Stimulated activated CD4-positive, alpha-beta T cell treated with anti-CD3 and anti-CD28 coated beads, Interleukin-4, amount 100 ng/mL, for 1 hour (primary cell): ENCODE measurements around the gene BRD9.
"Not testable (repeated sequence)": the region's sequence is repeated elsewhere in the genome, so short reads cannot be mapped to it uniquely, and the experiment has no call there.

Experiments
- DNase-seq: peaks from one replicate; pipeline ENCODE4 v3.0.0-alpha.2; 2020

The BRD9 gene

GRCh38 chr5:856531-857425 is 35.8 kb downstream of the BRD9 start:
- DNase-seq, result no peak

GRCh38 chr5:855771-856530 is 36.6 kb downstream of the BRD9 start:
- DNase-seq, result no peak

- DNase-seq, result no peak
These were observed 37.4 kb downstream of the BRD9 start for GRCh38 chr5:854966-855743.

GRCh38 chr5:854217-854616 is 38.4 kb downstream of the BRD9 start:
- no peak for DNase-seq

GRCh38 chr5:853416-854090 is 39.0 kb downstream of the BRD9 start:
- DNase-seq, result not testable (repeated sequence)

DNA sequence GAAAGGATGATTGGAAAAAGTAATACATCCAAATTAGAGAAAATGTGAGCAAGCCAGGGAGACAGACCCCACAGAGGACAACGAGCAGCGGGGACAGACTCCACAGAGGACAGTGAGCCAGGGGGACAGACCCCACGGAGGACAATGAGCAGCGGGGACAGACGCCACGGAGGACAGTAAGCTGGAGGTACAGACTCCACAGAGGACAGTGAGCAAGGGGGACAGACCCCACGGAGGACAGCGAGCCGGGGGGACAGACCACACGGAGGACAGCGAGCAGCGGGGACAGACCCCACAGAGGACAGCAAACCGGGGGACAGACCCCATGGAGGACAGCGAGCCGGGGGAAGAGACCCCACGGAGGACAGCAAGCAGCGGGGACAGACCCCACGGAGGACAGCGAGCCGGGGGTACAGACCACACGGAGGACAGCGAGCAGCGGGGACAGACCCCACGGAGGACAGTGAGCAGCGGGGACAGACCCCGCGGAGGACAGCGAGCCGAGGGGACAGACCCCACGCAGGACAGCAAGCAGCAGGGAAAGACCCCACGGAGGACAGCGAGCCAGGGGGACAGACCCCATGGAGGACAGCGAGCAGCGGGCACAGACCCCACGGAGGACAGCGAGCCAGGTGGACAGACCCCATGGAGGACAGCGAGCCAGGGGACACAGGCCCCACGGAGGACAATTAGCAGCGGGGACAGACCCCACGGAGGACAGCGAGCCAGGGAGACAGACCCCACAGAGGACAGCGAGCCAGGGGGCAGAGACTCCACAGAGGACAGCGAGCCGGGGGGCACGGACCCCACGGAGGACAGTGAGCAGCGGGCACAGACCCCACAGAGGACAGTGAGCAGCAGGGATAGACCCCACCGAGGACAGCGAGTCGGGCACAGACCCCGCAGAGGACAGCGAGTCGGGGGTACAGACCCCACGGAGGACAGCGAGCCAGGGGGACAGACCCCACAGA is 39.9 kb downstream of the BRD9 start:
- peak; percentile 1 for DNase-seq

- DNase-seq, result no peak
These were observed 40.6 kb downstream of the BRD9 start for GRCh38 chr5:852018-852417.

DNA sequence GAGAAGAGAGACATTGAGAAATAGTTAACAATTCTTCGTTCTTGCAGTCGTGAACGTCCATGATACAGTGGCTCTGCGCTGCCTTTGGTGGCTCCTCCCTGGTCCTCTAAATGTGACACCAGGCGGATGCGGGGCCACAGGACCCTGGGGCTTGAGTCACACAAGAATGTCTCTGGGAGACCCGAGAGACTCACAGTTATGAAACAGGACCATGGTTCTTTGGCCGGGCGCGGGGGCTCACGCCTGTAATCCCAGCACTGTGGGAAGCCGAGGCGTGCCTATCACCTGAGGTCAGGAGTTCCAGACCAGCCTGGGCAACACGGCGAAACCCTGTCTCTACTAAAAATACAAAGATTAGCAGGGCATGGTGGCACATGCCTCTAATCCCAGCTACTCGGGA is 41.0 kb downstream of the BRD9 start:
- DNase-seq, result no peak

DNA sequence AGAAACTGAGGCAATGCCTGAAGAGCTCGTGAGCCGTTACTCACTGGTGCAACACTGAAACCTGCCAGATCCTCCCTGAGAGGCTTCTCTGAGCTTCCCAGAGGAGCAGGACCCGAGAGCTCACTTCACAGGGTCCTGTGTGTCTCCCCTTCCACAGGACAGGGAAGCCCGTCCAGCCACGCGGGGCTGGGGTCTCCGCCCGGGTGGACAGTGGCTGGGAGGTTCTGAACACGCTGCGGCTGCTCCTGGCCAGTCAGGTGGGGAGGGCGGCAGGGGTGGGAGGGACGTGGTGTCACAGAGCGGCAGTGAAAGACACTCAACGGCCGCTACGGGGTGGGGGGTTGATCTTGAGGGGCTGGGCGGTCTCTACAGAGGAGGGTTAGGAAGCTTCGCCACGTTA is 41.5 kb downstream of the BRD9 start:
- DNase-seq, result peak; percentile 0

- DNase-seq, result no peak
These were observed 42.0 kb downstream of the BRD9 start, which contains the start of gene ZDHHC11 for GRCh38 chr5:850511-851006. Gene ZDHHC11 (minus strand): TSS chr5:850986. CDS start chr5:850602, 384 bp downstream.

GRCh38 chr5:849651-850301 is 42.8 kb downstream of the BRD9 start:
- DNase-seq, result no peak

DNA sequence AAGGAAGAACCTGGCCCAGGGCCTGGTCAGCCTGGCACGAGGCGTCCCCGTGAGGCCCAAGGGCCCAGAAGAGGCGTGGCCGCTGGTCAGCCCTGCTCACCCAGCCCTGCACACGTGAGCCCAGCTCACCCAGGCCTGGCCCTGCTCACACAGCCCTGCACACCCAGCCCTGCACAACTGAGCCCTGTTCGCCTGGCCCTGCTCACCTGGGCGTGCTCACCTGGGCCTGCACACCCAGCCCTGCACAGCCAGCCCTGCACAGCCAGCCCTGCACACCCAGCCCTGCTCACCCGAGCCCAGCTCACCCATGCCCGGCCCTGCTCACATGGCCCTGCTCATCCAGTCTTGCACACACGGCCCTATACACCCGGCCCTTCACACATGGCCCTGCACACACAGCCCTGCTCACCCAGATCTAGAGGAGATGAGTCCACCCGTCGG is 43.9 kb downstream of the BRD9 start:
- no peak for DNase-seq

- DNase-seq, result not testable (repeated sequence)
These were observed 44.9 kb downstream of the BRD9 start for GRCh38 chr5:847736-848135.

GRCh38 chr5:847212-847611 is 45.4 kb downstream of the BRD9 start:
- not testable (repeated sequence) for DNase-seq

DNA sequence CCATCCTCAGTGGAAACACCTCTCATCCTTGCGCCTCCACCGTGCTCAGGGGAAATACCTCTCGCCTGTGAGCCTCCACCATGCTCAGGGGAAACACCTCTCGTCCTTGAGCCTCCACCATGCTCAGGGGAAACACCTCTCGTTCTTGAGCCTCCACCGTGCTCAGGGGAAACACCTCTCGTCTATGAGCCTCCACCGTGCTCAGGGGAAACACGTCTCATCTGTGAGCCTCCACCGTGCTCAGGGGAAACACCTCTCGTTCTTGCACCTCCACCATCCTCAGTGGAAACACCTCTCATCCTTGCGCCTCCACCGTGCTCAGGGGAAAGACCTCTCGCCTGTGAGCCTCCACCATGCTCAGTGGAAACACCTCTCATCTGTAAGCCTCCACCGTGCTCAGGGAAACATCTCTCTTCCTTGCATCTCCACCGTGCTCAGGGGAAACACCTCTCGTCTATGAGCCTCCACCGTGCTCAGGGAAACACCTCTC is 46.0 kb downstream of the BRD9 start:
- DNase-seq, result not testable (repeated sequence)

DNA sequence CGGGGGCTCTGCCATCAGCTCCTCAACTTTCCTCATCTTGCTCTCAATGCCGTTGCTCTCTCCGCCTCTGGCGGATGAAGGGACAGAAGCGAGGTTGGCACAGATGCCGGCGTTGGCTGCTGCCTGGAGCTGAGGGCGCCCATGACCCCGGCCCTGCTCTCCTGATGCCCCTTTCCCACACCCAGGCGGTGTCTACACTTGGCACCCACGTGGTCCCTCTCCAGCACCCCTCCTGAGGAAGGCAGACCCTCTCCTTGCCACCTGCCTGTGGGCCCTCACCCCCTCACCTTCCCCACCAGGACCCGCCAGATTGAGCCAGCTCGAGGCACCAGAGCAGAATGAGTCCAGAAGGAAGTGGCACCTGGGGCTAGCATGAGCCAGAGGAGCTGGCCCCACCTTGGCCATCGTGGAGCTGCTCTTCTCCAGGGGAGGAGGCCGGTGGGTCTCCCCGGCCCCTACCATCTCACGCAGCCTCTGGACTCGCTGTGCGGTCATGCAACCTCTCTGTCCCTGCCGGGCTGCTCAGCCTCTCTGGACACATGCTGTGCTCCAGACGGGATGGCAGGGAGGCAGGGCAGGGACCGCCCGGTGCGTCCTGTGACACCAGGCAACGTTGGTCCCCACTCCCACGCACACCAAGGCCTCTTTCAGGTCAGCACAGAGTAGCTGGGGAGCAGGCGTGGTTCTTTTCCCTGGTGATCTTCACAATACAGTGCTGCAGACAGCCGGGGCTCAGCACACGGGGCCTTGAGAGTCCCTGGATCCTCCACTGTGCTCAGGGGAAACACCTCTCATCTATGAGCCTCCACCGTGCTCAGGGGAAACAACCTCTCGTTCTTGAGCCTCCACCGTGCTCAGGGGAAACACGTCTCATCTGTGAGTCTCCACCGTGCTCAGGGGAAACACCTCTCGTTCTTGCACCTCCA is 46.7 kb downstream of the BRD9 start:
- DNase-seq, result not testable (repeated sequence)

DNA sequence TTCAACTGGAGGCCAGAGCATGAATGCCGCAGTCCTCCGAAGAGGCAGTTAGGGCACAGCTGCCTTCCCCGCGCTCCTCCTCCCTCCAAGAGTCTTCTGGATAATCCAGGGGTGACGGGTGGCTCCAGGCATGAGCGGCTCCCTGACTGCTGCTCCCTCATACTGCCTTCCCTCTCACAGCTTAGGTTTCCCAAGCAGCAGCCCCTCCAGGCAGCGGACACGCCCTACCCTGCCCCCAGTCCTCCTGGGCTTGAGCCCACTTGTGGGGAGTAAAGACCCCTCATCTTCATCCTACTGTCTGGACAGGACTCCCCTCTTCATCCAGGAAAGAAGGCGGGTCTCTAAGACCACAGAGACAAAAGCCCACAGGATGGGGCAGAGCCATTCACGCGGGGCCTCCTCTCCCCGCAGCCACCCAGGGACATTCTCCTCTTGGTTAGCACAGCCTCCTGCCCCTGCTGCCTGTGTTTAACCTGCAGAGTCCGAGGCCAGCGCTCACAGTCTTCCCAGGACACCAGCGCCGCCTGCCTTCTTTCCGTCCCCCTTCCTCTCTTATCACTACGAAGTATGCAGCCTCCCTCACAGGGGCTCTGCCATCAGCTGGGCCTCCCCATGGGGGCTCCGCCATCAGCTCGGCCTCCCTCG is 47.4 kb downstream of the BRD9 start:
- not testable (repeated sequence) for DNase-seq

GRCh38 chr5:844426-844825 is 48.2 kb downstream of the BRD9 start:
- not testable (repeated sequence) for DNase-seq

DNA sequence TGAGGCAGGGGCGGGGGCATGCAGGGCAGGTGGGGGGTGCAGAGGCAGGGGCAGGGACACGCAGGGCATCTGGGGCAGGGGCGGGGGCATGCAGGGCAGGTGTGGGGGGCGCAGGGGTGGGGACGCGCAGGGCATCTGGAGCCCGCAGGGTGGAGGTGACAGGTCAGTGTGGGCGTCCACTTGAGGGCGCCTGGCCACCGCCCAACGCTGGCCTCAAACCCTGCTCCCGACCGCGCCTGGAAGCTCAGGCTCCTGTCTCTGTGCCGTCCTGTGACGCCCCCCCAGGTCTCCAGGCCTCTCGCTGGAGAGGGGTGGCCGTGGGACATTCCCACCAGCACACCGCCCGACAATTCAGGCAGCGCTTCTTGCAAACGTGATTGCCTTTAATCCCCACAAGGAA is 48.7 kb downstream of the BRD9 start:
- DNase-seq, result not testable (repeated sequence)
